HG03521 (cell line): Measurements from ENCODE around the gene MYCBP2.
A peak's percentile ranks its signal among the peaks of the same experiment; 100 is the strongest.
"Not testable (repeated sequence)": the region's sequence is repeated elsewhere in the genome, so short reads cannot be mapped to it uniquely, and the experiment has no call there.

Source experiments
- ATAC-seq: cut with Tn5 transposase; IDR thresholded peaks from one replicate; pipeline ENCODE4 v1.9.1; 2021; ENCODE audit warnings: mild to moderate bottlenecking, moderate library complexity; ENCODE audit not compliant: unreplicated experiment

The MYCBP2 gene

DNA sequence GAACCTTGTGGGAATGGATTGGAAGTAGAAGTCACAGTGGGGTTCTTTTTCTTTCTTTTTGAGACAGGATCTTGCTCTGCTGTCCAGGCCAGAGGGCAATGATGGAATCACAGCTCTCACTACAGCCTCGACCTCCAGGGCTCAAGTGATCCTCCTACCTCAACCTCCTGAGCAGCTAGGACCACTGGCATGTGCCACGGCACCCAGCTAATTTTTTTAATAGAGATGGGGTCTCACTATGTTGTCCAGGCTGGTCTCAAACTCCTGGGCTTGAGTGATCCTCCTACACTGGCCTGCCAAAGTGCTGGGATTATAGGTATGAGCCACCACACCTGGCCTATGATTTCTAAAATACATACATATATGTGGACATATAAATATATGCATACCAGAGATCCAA is 111.4 kb downstream of the MYCBP2 start:
- ATAC-seq, result no peak

DNA sequence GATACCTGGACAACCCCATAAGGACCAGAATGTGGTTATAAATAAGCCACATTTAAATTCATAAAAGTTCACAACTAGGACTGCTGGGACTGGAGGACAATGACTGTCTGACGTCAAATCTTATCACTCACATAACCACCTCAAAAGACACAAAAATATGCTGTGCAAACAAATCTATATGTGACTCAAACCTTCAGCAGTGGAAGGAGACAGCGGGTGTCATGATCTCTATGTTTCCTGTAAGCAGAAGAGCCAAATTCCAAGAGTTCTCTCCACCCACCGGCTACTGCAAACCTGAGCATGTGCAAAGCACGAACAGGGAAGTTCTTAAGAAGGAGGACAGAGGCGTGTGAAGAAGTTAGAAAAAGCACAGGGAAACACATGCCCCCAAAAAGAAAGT is 113.2 kb downstream of the MYCBP2 start:
- no peak for ATAC-seq

DNA sequence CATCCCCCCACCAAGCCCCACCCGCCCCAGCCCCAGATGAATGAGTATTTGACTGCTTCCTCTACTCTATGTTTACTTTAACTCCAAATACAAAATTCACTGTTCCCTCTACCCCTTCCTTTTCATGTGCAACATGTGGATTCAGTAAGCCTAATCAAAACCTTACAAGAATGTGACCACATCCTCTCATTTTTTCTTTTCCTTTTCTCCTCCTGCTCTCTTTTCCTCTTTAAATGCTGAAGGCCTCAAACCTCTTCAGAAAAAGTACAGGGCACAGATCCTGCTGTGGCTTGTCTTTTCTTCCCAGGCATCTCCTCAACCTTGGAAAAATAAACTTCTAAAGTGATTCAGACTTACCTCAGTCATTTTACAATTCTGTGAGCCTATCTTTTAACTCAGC is 119.0 kb downstream of the MYCBP2 start:
- no peak for ATAC-seq

DNA sequence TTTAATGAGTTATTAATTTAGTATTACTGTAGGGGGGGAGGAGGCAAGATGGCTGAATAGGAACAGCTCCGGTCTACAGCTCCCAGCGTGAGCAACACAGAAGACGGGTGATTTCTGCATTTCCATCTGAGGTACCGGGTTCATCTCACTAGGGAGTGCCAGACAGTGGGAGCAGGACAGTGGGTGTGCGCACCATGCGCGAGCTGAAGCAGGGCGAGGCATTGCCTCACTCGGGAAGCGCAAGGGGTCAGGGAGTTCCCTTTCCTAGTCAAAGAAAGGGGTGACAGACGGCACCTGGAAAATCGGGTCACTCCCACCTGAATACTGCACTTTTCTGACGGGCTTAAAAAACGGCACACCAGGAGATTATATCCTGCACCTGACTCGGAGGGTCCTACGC is 127.9 kb downstream of the MYCBP2 start:
- ATAC-seq, result not testable (repeated sequence)

DNA sequence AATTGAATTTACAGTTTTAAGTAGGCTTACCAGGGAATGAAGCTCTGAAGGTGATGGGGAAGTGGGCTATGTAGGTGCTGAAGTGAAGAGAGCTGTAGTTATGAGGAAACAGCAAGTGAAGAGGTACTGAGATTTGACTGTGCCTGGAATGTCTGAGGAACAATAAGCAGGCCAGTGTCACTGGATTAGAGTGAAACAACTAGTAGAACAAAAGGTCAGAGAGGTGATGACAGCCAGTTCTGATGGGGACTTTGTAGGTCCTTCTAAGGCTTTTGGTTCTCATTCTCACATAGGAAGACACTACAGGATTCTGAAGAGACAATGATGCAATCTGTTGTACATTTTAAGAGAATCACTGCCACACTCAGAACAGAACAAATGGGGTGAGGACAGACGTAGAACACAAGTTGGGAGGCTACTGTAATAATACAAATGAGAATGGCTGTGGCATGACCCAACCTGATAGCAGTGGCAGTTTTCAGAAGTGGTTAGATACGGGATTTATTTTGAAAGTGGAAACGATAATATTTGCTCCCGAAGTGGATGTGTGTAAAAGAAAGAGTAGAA is 130.8 kb downstream of the MYCBP2 start:
- no peak for ATAC-seq

DNA sequence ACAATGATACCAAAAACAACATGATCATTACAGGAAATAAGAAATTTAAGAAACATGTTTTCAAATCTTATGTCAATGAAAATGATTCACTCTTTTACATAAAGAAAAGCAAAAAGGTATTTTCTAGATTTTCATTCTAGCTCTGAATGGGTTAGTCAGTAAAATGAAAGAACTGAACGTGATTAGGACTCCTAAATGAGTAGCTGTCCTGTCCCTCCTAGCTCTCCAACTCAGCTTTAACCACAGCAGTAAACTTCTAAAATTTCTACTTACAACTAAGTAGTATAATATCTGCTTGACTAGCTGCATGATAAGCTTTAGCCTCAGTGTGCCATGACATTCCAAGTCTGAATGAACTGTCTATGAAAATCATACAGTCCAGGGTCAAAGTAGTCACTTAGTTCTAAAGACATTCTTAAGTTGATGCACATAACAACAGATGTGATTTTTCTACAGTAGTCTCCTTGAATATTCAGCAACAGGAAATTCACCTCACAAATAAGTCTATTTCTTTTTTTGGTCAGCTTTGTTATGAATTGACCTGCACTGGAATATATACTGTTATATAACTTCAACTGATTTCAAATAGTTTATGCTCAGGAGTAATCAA is 136.4 kb downstream of the MYCBP2 start:
- ATAC-seq, result no peak

DNA sequence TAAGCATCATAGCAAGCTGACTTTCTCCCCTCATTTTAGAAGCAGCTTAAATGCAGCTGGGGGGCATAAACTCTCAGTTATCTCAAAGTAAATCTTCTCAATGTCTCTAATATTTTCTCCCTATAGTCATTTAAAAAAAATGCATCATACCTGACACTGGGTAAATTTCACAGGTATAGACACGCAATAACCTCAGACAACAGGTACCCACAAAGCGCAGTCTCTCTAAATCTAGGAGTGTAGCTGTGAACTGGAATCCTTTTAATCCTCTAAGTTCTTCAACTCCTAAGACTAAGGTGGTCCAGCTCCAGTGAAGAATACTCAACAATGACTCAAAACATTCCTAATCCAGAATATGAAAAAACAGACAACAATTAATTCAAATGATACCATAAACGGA is 141.2 kb downstream of the MYCBP2 start:
- no peak for ATAC-seq

DNA sequence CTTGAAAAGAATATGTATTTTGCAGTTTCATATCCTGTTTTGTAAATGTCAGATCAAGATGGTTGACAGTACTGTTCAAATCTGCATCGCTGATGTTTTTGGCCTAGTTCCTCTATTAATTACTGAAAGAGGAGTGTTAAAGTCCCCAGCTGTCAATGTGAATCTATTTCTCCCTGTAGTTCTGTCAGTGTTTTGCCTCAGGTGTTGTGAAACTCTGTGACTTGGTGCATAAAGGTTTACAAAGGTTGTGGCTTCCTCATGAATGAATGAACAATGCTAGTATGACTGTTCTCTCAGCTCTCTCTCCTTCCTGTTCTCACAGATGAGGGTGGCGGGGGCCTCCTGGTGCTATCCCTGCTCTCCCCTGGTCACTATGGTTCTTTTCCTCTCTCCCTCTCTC is 142.4 kb downstream of the MYCBP2 start:
- peak; percentile 98 for ATAC-seq

DNA sequence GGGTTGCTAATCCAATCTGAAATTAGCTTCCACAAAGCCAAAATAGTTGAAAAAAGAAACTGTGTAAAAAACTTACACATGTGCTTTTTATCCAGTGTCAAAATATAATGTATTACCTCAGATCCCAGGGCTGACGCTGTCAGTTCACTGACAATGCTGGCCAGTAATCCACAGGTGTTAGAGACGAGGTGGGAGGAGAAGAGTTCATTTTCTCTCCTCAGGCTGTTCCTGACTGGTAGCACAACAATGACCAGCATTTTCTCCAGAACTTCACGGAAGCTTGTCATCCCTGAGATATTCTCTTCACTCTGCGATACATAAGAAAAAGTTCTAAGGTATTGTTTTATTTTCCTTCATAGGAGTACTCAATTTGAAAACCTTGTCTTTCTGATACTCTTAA is 146.9 kb downstream of the MYCBP2 start:
- ATAC-seq, result no peak

DNA sequence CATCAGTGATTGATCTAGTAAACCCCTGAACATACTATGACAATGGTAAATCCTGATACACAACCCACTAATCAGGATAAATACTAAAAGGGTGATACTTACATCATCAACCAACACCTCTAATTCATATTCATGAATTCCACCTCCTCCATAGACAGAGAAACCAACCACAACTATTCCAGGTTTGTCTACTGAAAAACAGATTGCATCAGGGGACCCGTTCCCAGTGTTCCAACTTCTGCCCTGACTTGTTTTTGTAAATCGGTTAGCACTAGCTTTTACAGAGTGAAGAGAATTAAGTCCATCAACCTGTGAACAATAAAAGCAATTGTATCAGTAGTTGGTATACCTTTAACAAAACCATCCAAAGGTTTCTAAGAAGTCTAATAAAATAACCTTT is 149.2 kb downstream of the MYCBP2 start:
- no peak for ATAC-seq

DNA sequence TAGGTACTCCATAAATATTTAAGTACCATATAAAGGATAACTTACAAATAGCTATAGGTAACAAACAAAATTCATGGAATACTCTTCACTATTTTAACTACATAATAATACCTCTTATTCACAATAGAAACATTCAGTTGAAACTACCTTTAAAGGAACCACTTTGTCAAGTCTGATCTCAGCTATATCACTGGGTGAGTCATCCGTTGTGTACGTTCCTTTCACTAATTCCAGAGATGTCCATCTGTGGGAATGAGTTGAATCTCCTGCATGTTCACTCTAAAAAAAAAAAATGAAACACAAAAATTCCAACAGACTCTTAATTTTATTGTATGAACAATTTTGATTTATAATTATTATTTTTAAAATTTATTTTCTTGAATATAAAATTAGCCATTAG is 150.5 kb downstream of the MYCBP2 start:
- ATAC-seq, result no peak

DNA sequence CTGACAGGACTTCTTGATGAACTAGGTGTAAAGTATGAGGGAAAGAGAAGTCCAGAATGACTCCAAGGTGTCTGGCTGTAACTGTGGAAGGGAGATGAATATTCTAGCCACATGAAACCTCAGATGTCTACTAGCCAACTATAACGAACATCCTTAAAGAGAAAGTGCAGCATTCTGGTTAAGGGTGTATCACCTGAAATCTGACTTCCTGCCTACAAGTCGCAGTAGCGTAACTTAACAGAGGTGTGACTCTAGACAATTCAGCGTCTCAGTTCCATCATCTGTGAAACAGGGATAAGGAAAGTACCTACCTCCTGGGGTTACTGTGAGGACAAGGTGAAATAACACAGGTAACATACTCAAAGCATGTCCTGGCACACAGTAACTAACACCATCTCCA is 154.2 kb downstream of the MYCBP2 start:
- no peak for ATAC-seq

DNA sequence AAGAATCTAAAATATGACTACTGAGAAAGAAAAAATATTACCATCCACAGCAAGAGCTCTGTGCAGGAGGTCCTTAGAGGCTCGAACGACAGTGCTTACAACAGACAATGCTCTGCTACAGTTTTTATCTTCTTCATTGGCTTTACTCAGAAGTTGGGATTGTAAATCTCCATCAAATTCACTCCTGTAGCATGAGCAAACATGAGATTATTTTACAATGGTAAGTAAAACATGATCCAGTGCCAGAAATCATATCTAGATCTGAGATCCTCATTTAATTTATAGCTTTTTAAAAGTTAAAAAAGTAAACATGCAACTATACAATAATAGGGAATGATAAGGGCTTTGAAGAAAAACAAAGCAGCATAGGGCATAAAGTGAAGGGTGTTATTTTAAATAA is 155.4 kb downstream of the MYCBP2 start:
- ATAC-seq, result no peak

DNA sequence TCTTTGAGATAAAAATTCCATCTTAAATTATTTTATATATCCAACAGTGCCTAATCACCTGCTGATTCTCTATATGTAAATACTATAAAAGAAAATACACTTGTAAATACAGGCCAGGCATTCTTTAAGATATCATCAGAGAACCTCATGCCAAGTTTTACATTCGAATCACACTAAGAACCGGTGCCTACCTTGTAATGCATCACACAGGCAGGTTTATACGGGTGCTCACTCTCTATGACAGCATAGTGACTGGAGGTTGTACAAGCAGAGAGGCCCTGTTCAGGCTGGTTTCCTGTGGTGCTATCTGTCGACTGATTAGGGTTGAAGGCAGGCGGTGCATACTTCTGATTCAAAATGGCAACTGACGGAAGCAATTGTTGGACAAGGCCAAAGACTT is 158.7 kb downstream of the MYCBP2 start:
- ATAC-seq, result no peak

DNA sequence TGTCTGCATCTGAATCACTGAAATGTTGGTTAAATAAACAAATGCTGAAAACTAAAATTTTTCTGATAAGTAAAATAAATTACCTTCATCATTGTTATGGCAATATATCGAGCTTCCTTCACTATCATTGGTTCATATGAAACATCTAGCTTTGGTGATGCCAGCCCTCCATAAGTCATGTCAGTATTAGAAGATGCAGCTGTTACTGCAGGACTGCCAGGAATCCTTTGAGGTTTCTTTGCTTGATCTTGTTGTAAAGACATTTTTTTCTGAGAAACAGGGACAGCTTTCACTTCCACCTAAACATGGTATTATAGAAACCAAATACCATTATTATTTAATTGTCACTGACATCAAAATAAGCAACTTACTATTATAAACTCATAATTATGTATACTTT is 176.2 kb downstream of the MYCBP2 start:
- no peak for ATAC-seq

DNA sequence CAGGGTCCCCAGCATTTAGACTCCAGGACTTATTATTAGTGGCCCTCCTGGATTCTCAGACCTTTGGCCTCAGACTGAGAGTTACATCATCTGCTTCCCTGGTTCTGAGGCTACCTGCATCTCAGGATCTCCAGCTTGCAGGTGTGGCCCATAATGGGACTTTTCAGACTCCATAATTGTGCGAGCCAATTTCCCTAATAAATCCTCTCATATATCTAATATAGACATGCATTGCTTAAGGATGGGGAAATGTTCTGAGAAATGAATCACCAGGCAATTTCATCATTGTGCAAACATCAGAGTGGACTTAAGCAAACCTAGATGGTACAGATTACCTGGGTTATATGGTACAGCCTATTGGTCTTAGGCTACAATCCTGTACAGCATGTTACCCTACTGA is 183.5 kb downstream of the MYCBP2 start:
- ATAC-seq, result no peak

DNA sequence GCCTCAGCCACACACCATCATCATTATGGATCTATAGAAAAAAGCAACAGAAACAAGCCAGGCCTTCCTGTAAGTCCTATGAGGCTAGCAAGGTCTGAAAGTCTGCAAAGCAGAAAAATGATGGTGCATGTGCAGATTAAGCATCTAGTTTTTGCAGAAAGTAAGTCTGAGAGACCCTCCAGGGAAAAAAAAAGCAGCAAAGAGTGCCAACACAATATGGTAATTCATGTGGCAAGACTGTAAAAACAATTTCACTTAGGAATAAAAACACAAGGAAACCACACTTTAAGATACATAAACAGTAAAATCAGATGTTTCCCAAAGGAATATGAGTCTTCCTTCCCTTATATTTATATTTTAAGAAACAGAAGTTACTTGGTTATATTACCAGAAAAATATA is 187.6 kb downstream of the MYCBP2 start:
- ATAC-seq, result no peak

DNA sequence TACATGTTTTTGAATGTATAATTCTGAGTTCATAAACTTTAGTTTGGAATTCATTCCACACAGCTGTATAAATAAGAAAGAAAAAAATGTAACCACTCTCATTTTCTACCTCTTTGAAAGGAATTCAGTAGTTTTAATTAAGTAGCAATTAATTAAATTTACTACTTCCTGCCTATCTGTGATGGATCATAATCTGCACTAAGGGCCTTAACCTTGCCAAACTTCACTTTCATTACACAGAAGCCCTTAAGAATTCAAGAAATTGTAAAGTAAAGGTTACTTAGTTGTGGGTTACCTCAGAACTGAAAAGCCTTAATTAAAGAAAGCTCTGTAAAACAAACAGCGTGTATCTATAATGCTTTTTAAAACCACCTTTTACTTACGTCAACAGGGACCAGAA is 188.1 kb downstream of the MYCBP2 start:
- no peak for ATAC-seq

DNA sequence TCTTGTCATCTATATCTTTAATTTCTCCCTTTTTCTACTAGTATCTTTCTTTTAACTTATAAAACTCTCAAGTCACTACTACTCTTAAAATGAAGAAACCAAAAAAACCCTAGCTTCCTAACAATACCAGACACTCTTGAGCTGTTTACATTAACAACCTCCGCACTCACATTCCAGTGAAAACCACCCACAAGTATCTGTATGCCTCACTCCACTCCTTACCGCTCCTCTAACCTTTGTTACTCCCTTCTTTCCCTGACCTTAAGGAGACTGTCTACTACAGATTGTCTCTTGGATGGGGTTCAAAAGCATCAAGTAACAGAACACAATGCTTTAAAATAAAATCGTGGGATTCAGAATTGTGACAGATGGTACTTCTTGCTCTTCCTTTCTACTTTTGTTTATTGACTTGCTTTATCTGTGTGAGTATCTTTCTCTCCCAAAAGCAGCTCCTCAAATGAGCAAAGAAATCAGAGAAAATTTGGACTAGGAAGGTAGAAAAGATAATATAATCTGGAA is 189.9 kb downstream of the MYCBP2 start:
- no peak for ATAC-seq

DNA sequence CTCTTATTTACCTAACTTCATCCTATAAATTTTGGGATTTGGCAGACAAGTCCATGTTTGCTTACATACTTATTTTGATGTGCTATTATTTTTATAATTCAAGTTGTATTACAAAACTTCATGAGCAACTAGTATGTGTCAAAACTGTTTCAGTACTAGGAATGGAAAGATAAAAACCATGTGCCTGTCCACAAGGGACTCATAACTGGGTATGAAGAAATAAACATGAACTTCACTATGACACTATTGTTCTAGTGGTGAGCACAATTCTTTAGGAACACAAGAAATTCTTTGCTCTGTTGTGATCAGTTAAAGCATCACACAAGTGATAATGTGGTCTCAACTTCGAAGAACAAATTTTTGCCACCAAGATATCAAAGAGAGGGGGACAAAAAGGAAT is 202.5 kb downstream of the MYCBP2 start:
- ATAC-seq, result no peak

DNA sequence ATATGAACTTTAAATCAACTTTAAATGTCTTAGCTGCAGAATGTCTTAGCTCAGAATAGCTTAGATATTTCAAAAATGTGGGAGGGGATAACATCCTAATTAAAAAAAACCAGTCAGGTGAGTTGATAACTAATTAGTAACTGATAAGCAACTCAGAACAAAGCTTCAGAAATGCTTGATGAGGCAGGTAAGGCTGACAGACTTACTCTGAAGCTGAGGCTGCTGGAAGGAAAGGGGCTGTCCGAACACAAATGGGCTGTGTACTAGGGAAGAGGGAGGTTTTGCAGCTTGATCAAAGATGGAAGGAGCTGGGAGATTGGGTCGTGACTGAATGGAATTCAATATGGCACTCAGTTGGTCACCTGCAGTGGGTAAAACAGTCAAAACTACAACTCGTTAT is 208.8 kb downstream of the MYCBP2 start:
- ATAC-seq, result no peak

DNA sequence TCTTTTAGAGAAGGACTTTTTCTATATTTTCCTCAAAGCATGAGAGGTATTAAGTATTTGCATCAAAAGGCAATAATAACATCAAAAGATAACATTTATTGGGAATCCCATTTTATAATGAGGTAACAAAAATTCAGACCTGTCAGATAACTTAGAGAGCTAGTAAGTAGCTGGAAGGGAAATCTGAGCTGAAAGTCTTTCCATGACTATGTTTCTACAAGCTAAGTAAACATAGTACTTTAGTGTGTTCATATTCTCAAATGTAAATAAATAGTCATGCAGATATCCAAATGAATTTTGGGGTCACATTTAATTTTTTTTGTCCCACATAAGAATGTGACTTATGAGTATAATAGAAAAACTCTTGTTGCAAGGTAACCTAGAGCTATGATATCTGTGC is 212.6 kb downstream of the MYCBP2 start:
- ATAC-seq, result no peak

DNA sequence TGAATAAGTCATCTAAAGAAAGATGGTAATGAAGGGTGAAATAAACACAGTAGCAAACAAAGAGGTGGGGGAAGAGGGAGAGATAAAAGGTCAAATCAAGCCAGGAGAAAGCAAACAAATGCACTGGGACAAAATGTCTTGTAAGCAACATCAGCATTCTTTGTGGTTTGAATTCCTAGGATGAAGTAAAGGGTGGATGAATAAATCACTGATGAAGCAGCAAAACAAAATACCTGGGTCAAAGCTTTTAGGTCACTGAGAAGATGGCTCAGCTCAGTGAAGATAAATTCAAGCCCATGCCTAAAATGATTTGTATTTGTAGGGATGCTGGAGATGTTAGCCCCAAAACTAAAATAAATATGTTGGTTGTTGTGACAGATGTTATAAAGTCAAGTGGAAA is 213.4 kb downstream of the MYCBP2 start:
- ATAC-seq, result no peak
